ENCODE results near the gene ZNF70. TPM values are rescaled to one million over a fixed set of nuclear protein-coding genes. Genes with fewer than 3 reads are reported as not detected.

Gene ZNF70
- 3.2 and 4.3 TPM in 2 replicates for total RNA-seq

GRCh38 chr22:23750714-23751440 is at the start of gene ZNF70:
TSS of gene ZNF70 (minus strand) at chr22:23751112. CDS start at chr22:23745140, 5,972 bp downstream.

GRCh38 chr22:23786752-23787599 is 36.1 kb upstream of the ZNF70 start, which contains the start of gene SMARCB1:
TSS of gene SMARCB1 (plus strand) at chr22:23786966. CDS start at chr22:23787170, 204 bp downstream.

GRCh38 chr22:23772649-23773473 is 21.9 kb upstream of the ZNF70 start, which contains the start of gene MMP11:
TSS of gene MMP11 (plus strand) at chr22:23772849. CDS start at chr22:23772871, 22 bp downstream.

GRCh38 chr22:23767673-23768548 is 17.0 kb upstream of the ZNF70 start, which contains the start of gene CHCHD10:
TSS of gene CHCHD10 (minus strand) at chr22:23767972. CDS start at chr22:23767874, 98 bp downstream.

GRCh38 chr22:23762842-23763578 is 12.1 kb upstream of the ZNF70 start, which contains the start of gene C22orf15:
TSS of gene C22orf15 (plus strand) at chr22:23762990. CDS start at chr22:23763307, 317 bp downstream.

GRCh38 chr22:23754220-23754919 is 3.5 kb upstream of the ZNF70 start, which contains the start of gene VPREB3:
TSS of gene VPREB3 (minus strand) at chr22:23754425. CDS start at chr22:23754363, 62 bp downstream.

GRCh38 chr22:23690713-23691112 is 60.2 kb downstream of the ZNF70 start, which contains the start of gene RGL4:
TSS of gene RGL4 (plus strand) at chr22:23691013. CDS start at chr22:23692031, 1,018 bp downstream.

Other genes starting within 250 kb of the ZNF70 start
- gene IGLL1, start 170.8 kb downstream of the ZNF70 start, total RNA-seq: not detected in 2 replicates
- gene DRICH1, start 118.8 kb downstream of the ZNF70 start, total RNA-seq: 0.33 TPM in 1 of 2 replicates, not detected in the other
- gene RGL4, start 60.1 kb downstream of the ZNF70 start, total RNA-seq: under 0.01 TPM in 1 of 2 replicates, not detected in the other
- gene VPREB3, start 3.3 kb upstream of the ZNF70 start, total RNA-seq: 0.50 TPM in 1 of 2 replicates, not detected in the other
- gene C22orf15, start 11.9 kb upstream of the ZNF70 start, total RNA-seq: 1.6 and 3.1 TPM in 2 replicates
- 0.58 and 2.5 TPM in 2 replicates for gene CHCHD10, start 16.9 kb upstream of the ZNF70 start, total RNA-seq
- gene MMP11, start 21.7 kb upstream of the ZNF70 start, total RNA-seq: 3.1 and 15.2 TPM in 2 replicates
- gene SMARCB1, start 35.9 kb upstream of the ZNF70 start, total RNA-seq: 35.2 and 36.7 TPM in 2 replicates
- gene DERL3, start 87.9 kb upstream of the ZNF70 start, total RNA-seq: 0.17 TPM in 1 of 2 replicates, not detected in the other
- gene SLC2A11, start 106.8 kb upstream of the ZNF70 start, total RNA-seq: 7.1 and 16.2 TPM in 2 replicates
- gene MIF, start 143.3 kb upstream of the ZNF70 start, total RNA-seq: 247 and 330 TPM in 2 replicates
- 6.3 and 8.1 TPM in 2 replicates for gene GSTT2B, start 210.1 kb upstream of the ZNF70 start, total RNA-seq
- gene DDTL, start 215.8 kb upstream of the ZNF70 start, total RNA-seq: 1.6 and 2.0 TPM in 2 replicates
- gene DDT, start 223.3 kb upstream of the ZNF70 start, total RNA-seq: 120 and 140 TPM in 2 replicates
- 0.99 and 2.0 TPM in 2 replicates for gene GSTT2, start 229.0 kb upstream of the ZNF70 start, total RNA-seq